ENCODE data around the gene RGS3.
A peak's percentile ranks its signal among the peaks of the same experiment; 100 is the strongest.
"Not testable (repeated sequence)": the region's sequence is repeated elsewhere in the genome, so short reads cannot be mapped to it uniquely, and the experiment has no call there.

Gene RGS3

DNA sequence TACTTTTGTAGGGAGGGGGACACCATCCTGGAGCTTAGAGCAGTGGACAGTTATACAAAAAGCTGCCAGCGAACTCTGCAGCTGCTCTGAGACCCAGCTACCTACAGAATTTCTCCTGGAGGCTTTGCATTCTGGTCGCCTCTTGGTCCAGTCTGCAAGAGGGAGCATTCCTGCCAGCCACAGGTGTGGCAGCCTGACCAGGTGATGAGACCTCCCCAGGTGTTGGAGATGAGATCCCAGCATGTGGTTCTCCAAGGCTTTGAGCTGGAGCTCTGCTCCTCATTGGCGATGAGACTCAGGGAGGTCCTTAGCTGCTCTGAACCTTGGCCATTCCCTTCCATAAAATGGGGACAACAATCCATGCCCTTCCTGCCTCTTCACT is 69.3 kb downstream of the RGS3 start:
- no peak for DNase-seq

DNA sequence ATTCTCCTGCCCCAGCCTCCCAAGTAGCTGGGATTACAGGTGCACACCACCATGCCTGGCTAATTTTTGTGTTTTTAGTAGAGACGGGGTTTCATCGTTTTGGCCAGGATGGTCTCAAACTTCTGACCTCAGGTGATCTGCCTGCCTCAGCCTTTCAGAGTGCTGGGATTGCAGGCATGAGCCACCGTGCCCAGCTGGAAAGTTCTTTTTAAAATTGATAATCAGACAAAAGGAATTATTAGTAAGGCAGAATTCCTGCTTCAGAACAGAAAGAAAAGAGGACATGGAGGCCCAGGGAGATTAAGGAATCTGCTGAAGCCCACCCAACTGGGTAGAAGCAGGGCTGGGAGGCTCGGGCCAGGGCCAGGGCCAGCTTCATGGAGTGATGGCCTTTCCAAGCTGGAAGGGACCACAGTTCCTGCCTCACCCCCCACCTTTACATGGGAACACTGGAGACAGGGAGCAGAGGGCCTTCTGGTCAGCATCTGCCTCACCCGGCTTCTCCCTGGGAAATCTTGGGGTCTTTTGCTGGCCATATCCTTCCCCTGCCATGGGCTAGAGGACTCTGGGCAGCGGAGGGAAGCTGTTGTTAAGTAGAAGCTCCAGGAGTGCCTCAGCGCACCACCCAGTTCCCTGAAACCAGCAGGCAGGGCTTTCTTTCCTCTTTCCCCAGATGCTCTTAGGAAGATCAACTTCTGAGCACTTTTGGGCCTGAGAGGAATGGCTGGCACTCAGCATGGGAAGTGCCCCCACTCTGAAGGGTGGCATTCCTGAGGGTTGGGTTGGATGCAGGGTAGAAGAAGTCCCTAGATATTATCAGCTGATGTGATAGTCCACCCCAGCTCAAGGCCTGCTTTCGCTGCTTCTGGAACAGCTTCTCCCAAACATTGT is 70.1 kb downstream of the RGS3 start:
- no peak for DNase-seq

DNA sequence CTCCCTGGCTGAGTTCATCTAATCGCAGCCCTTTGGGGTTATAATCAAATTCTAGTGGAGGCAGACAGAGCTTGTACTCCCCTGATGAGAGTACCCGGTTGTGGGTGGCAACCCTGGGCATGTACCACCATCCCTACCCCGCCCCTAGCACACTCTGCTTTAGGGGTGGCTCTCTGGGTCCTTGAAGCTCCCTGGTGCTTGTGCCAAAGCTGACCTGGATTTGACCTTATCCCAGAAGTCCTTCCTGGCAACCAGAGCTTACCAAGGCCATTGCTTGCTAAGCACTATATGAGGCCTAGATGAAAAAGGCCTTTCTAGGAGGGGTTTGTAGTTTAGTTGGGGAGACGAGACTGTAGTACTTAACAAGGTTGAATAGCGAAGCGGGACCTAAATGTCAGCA is 72.2 kb downstream of the RGS3 start:
- no peak for DNase-seq

DNA sequence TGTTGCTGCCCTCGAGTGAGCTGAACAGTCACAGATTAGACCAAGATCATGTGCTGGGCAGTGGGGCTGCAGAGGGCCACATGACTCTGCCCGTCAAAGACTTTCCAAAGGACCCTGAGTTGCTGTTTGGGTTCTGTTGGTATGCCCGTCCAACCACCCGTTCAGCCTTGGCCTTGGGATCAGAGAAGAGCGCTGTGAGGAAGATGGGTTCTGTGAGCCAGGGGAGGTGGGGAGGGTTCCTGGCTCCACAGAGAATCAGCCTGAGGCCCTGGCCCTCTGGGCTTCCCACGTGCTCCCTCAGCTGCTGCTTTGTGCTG is 72.6 kb downstream of the RGS3 start:
- no peak for DNase-seq

GRCh38 chr9:113536483-113537228 is 73.1 kb downstream of the RGS3 start:
- DNase-seq = no peak

- DNase-seq = no peak
Observed at GRCh38 chr9:113537229-113537810, 73.8 kb downstream of the RGS3 start.

DNA sequence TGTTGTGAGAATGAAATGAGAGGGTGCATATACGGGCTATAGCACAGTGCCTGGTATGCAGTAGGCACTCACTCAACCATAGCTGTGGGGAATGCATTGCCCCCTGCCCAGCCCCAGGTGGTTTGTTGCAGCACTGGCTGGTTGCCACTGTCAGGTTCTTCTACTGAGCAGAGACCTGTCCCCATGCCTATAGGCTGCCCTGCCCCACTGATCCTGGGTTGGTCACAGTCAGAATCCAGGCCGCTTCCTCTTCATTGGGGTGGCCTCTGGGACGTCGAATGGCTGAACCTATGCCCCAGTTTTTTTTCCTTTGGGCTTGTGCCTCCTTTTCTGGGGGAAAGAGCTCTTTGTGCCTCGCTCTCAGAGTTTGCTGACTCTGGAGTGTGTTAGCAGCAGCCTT is 74.6 kb downstream of the RGS3 start:
- DNase-seq = no peak

GRCh38 chr9:113538701-113539430 is 75.3 kb downstream of the RGS3 start:
- DNase-seq = no peak

DNA sequence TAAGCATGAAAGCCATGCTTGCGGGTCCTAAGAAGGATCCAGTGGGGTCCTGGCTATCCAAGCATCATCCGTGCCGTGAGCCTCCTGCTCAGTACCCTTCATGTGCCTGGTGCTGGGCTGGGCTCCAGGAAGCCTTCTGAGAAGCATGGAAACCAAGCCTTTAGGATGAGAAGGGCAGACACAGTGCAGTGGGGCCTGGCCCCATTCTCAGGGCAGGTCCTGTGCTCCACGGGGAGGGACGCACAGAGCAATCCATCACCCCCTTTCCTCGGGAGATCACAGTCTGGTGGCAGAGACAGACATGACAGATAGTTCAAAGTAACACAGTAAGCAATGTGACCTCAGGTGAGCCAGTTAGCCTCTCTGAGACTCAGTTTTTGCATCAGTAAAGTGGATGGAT is 76.9 kb downstream of the RGS3 start:
- DNase-seq = no peak

GRCh38 chr9:113541019-113541900 is 77.7 kb downstream of the RGS3 start:
- no peak for DNase-seq

GRCh38 chr9:113542006-113542405 is 78.5 kb downstream of the RGS3 start:
- no peak for DNase-seq

DNA sequence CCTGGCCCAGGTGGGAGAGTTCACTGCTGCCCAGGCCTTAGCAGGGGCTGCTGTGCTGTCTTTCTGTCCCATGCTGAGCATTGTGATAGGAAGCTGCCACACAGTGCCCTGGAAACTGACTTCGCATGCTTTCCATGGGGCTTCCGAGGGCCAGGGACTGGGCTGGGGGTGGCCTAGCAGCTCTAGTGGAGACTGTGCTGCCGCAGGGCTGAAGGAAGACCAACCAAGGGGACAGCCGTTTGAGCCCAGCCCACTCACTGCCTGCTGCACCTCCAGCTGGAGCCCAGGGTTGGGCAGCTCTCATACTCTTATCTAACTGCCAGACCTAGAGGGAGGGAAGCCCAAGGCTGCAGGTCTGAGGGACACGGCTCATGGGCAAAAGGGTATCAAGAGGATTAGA is 79.2 kb downstream of the RGS3 start:
- no peak for DNase-seq

GRCh38 chr9:113543296-113543981 is 79.9 kb downstream of the RGS3 start:
- DNase-seq = no peak

DNA sequence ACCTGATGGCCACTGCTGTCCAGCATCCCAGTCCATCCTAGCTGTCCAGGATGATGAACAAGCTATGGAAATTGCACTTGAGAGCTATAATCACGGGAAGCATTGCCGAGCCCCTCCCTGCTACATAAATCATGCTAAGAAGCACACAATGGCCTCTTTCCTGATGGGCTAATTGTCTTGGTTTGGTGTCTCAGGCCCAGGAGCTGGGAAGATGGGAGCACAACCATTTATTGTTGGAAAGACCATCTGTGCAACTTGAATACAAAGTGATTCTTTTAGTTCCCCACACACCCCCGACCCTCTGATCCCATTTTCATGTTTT is 80.4 kb downstream of the RGS3 start:
- DNase-seq = no peak

DNA sequence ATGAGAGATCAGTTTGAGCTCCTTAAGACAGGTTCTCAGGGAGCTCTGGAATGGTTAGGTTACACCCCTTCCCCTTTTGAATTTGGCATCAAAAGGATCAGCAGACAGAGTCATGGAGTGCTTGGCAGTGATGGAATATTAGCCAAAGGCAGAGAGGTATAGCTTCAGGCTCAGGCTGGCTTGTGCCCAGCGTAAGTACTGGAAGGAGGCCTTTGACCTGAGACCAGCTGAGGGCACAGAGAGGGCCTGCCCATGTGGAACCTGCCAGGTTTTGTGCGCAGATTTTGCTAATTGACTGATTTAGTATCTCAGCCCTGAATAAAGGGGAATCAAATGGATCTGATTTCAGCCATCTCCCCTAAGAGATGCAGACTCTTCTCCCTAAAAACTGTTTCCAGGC is 81.5 kb downstream of the RGS3 start:
- no peak for DNase-seq

- DNase-seq = no peak
Observed at GRCh38 chr9:113546566-113546965, 83.0 kb downstream of the RGS3 start.

- DNase-seq = no peak
Observed at GRCh38 chr9:113547501-113547900, 84.0 kb downstream of the RGS3 start.

DNA sequence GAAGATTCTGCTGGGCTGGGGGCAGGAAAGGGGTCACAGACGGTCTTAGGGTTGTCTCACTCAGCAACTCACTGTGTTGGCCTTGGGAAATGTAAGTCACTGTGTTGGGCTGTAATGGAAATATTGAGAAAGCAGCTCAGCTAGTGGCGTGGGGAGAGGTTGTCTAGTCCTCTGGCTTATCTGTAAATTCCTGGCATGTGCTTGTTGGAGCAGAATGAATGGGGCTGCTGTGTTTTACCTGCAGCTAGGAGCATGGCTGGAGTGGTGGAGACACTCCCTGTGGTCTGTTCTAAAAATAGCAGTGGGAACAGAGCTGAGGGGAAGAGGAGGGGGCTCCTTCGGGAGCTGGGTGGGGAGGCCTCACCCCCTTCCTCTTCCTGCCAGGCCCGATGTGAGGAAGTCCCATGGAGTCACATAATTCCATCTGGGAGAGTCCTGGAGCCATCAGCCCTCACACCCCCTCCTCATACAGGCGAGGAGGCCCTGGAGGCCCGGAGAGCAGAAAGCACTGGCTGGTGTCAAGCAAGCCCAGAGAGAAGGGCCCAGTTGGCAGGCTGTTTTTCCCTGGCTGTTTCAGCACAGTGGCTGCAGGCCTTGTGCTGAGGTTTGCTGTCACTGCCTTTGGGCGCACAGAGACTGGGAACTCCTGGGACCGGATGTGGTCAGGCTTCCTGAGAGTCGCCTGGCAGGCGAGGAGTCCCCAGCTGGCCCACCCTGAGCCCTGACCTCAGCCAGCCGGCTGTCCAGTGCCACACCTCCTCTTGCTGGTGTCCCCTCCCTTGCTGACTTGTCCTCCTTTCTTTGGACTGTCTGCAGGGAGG is 84.9 kb downstream of the RGS3 start:
- peak; percentile 21 for DNase-seq

DNA sequence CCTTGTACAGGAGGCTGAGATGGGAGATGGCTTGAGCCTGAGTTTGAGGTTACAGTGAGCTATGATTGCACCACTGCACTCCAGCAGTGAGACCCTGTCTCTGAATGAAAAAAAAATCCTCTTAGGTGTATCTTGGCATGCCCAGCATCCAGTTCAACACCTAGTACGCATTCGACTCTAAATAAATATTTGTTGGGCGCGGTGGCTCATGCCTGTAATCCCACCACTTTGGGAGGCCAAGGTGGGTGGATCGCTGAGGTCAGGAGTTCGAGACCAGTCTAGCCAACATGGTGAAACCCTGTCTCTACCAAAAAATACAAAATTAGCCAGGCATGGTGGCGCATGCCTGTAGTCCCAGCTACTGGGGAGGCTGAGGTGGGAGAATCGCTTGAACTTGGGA is 86.4 kb downstream of the RGS3 start:
- DNase-seq = not testable (repeated sequence)

GRCh38 chr9:113556877-113557593 is 93.5 kb downstream of the RGS3 start:
- DNase-seq = no peak
